T-helper 2 cell treated with Interferon-gamma antibody and Interleukin-4, amounts not matched to agents 5 μg/mL and 100 μg/mL, for 36 hours (primary cell): ENCODE data around the gene TTC34.
"Not testable (repeated sequence)": the region's sequence is repeated elsewhere in the genome, so short reads cannot be mapped to it uniquely, and the experiment has no call there.

ENCODE experiments used
- DNase-seq: peaks from one replicate; pipeline ENCODE4 v3.0.0; 2021; ENCODE audit warnings: low spot score
- H3K27ac Mint-ChIP-seq: one replicate; pipeline ENCODE4 v1.8.0; 2021; ENCODE audit warnings: mild to moderate bottlenecking, mixed read lengths
- H3K27me3 Mint-ChIP-seq: one replicate; pipeline ENCODE4 v1.8.0; 2021; ENCODE audit warnings: low read depth, mixed read lengths
- H3K36me3 Mint-ChIP-seq: one replicate; pipeline ENCODE4 v1.8.0; 2021; ENCODE audit warnings: low read depth, mixed read lengths
- H3K4me1 Mint-ChIP-seq: one replicate; pipeline ENCODE4 v1.8.0; 2021; ENCODE audit warnings: low read depth, mixed read lengths
- H3K4me3 Mint-ChIP-seq: one replicate; pipeline ENCODE4 v1.8.0; 2022; ENCODE audit warnings: mild to moderate bottlenecking, moderate library complexity, mixed read lengths
- H3K9me3 Mint-ChIP-seq: one replicate; pipeline ENCODE4 v1.8.0; 2021; ENCODE audit warnings: mixed read lengths

Gene TTC34

GRCh38 chr1:2787163-2787911 is 14.2 kb downstream of the TTC34 start:
- no peak overlapping the region for H3K27ac Mint-ChIP-seq
- no peak for DNase-seq
- peaks cover 19% of the 10 kb centered on the region for H3K27me3 Mint-ChIP-seq
- no peaks in the 10 kb centered on the region for H3K36me3 Mint-ChIP-seq
- peaks cover 6% of the 10 kb centered on the region for H3K9me3 Mint-ChIP-seq
- H3K4me1 Mint-ChIP-seq, result peaks cover 3% of the 10 kb centered on the region
- H3K4me3 Mint-ChIP-seq, result no peak overlapping the region

- peaks cover 3% of the 10 kb centered on the region for H3K4me1 Mint-ChIP-seq
Observed at GRCh38 chr1:2786329-2787162, 14.9 kb downstream of the TTC34 start.

GRCh38 chr1:2785631-2786328 is 15.7 kb downstream of the TTC34 start:
- no peak for DNase-seq
- peaks cover 14% of the 10 kb centered on the region for H3K9me3 Mint-ChIP-seq
- H3K4me3 Mint-ChIP-seq, result no peak overlapping the region
- no peaks in the 10 kb centered on the region for H3K36me3 Mint-ChIP-seq
- H3K27me3 Mint-ChIP-seq, result peaks cover 18% of the 10 kb centered on the region
- peaks cover 3% of the 10 kb centered on the region for H3K4me1 Mint-ChIP-seq
- H3K27ac Mint-ChIP-seq, result no peak overlapping the region

More at GRCh38 chr1:2786329-2787162, 14.9 kb downstream of the TTC34 start:
- Mint-ChIP-seq H3K27ac (no peak overlapping the region), H3K27me3 (peaks cover 19% of the 10 kb centered on the region), H3K9me3 (peaks cover 10% of the 10 kb centered on the region), H3K4me3 (no peak overlapping the region), H3K36me3 (no peaks in the 10 kb centered on the region)
- DNase-seq, result peak; percentile 39

GRCh38 chr1:2784854-2785630 is 16.5 kb downstream of the TTC34 start:
- no peak for DNase-seq
- H3K4me1 Mint-ChIP-seq, result peaks cover 6% of the 10 kb centered on the region
- H3K9me3 Mint-ChIP-seq, result peaks cover 18% of the 10 kb centered on the region
- no peak overlapping the region for H3K27ac Mint-ChIP-seq
- peaks cover 15% of the 10 kb centered on the region for H3K27me3 Mint-ChIP-seq
- H3K36me3 Mint-ChIP-seq, result no peaks in the 10 kb centered on the region
- H3K4me3 Mint-ChIP-seq, result no peak overlapping the region

GRCh38 chr1:2783435-2784397 is 17.8 kb downstream of the TTC34 start:
- Mint-ChIP-seq H3K27ac (no peak overlapping the region), H3K4me1 (peaks cover 6% of the 10 kb centered on the region), H3K9me3 (peaks cover 18% of the 10 kb centered on the region), H3K36me3 (no peaks in the 10 kb centered on the region), H3K27me3 (peaks cover 10% of the 10 kb centered on the region), H3K4me3 (no peak overlapping the region)
- DNase-seq, result no peak

- H3K27ac Mint-ChIP-seq, result no peak overlapping the region
- peaks cover 4% of the 10 kb centered on the region for H3K4me1 Mint-ChIP-seq
- peaks cover 18% of the 10 kb centered on the region for H3K9me3 Mint-ChIP-seq
- H3K36me3 Mint-ChIP-seq, result no peaks in the 10 kb centered on the region
- no peak for DNase-seq
- H3K4me3 Mint-ChIP-seq, result no peak overlapping the region
- H3K27me3 Mint-ChIP-seq, result peaks cover 4% of the 10 kb centered on the region
Observed at GRCh38 chr1:2783069-2783434, 18.4 kb downstream of the TTC34 start.

- Mint-ChIP-seq H3K36me3 (no peaks in the 10 kb centered on the region), H3K4me1 (peaks cover 4% of the 10 kb centered on the region), H3K27me3 (no peaks in the 10 kb centered on the region), H3K27ac (no peak overlapping the region), H3K4me3 (no peak overlapping the region), H3K9me3 (peaks cover 18% of the 10 kb centered on the region)
- no peak for DNase-seq
Observed at GRCh38 chr1:2781627-2782026, 19.9 kb downstream of the TTC34 start.

- Mint-ChIP-seq H3K36me3 (no peaks in the 10 kb centered on the region), H3K27me3 (no peaks in the 10 kb centered on the region), H3K27ac (no peak overlapping the region), H3K9me3 (peaks cover 18% of the 10 kb centered on the region), H3K4me3 (no peak overlapping the region), H3K4me1 (peaks cover 4% of the 10 kb centered on the region)
- no peak for DNase-seq
Observed at GRCh38 chr1:2778220-2778592, 23.3 kb downstream of the TTC34 start.

GRCh38 chr1:2777424-2778219 is 23.9 kb downstream of the TTC34 start:
- no peak overlapping the region for H3K4me3 Mint-ChIP-seq
- no peaks in the 10 kb centered on the region for H3K27me3 Mint-ChIP-seq
- peaks cover 4% of the 10 kb centered on the region for H3K4me1 Mint-ChIP-seq
- peaks cover 18% of the 10 kb centered on the region for H3K9me3 Mint-ChIP-seq
- no peak for DNase-seq
- no peaks in the 10 kb centered on the region for H3K36me3 Mint-ChIP-seq
- no peak overlapping the region for H3K27ac Mint-ChIP-seq

GRCh38 chr1:2775333-2775732 is 26.2 kb downstream of the TTC34 start:
- H3K27me3 Mint-ChIP-seq, H3K9me3 Mint-ChIP-seq, H3K36me3 Mint-ChIP-seq, H3K27ac Mint-ChIP-seq, DNase-seq, H3K4me1 Mint-ChIP-seq, H3K4me3 Mint-ChIP-seq: not testable (repeated sequence)

GRCh38 chr1:2768052-2768451 is 33.4 kb downstream of the TTC34 start:
- not testable (repeated sequence) for H3K27me3 Mint-ChIP-seq, H3K27ac Mint-ChIP-seq, H3K4me3 Mint-ChIP-seq, H3K9me3 Mint-ChIP-seq, DNase-seq, H3K4me1 Mint-ChIP-seq, H3K36me3 Mint-ChIP-seq

GRCh38 chr1:2759433-2759832 is 42.1 kb downstream of the TTC34 start:
- H3K4me1 Mint-ChIP-seq, H3K27ac Mint-ChIP-seq, DNase-seq, H3K4me3 Mint-ChIP-seq, H3K27me3 Mint-ChIP-seq, H3K36me3 Mint-ChIP-seq, H3K9me3 Mint-ChIP-seq: not testable (repeated sequence)
